Activated T-helper 17 cell treated with anti-CD3 and anti-CD28 coated beads, Interleukin-2, amount 50 U/mL, for 72 hours (primary cell): ENCODE results near the gene CELSR1. TPM values are rescaled to one million over a fixed set of nuclear protein-coding genes. Genes with fewer than 3 reads are reported as not detected.
"Not testable (repeated sequence)": the region's sequence is repeated elsewhere in the genome, so short reads cannot be mapped to it uniquely, and the experiment has no call there.

Experiments used
- ATAC-seq: fragments of 150-1000 bp; cut with Tn5 transposase; replicated peaks from 2 replicates; pipeline ENCODE4 v1.10.0; 2021; ENCODE audit warnings: mild to moderate bottlenecking, moderate library complexity
- H3K27ac Mint-ChIP-seq: one replicate; pipeline ENCODE4 v1.8.0; 2022; ENCODE audit warnings: mixed read lengths
- H3K27me3 Mint-ChIP-seq: one replicate; pipeline ENCODE4 v1.8.0; 2022; ENCODE audit warnings: mixed read lengths
- H3K36me3 Mint-ChIP-seq: one replicate; pipeline ENCODE4 v1.8.0; 2022; ENCODE audit warnings: low read depth, mild to moderate bottlenecking, mixed read lengths
- H3K4me1 Mint-ChIP-seq: one replicate; pipeline ENCODE4 v1.8.0; 2022; ENCODE audit warnings: mixed read lengths
- H3K4me3 Mint-ChIP-seq: one replicate; pipeline ENCODE4 v1.8.0; 2022; ENCODE audit warnings: mild to moderate bottlenecking, mixed read lengths
- H3K9me3 Mint-ChIP-seq: one replicate; pipeline ENCODE4 v1.8.0; 2022; ENCODE audit warnings: mixed read lengths
- total RNA-seq, 2 donors: library from RNA; stranded (reverse); gene quantifications; one replicate each; pipeline ENCODE4 v1.2.3, GENCODE V29; 2022

The CELSR1 gene
- total RNA-seq, 2 donors from 2014 or later = 0.32 to 0.48 TPM

GRCh38 chr22:46483353-46483752, 54.1 kb downstream of the CELSR1 start:
- ATAC-seq = peak; percentile 53
- peaks cover 9% of the 10 kb centered on the region for H3K4me1 Mint-ChIP-seq
- H3K4me3 Mint-ChIP-seq = no peak overlapping the region
- no peak overlapping the region for H3K27ac Mint-ChIP-seq
- H3K36me3 Mint-ChIP-seq = no peaks in the 10 kb centered on the region
- H3K9me3 Mint-ChIP-seq = no peaks in the 10 kb centered on the region
- peaks cover 5% of the 10 kb centered on the region for H3K27me3 Mint-ChIP-seq

- Mint-ChIP-seq H3K27ac (no peak overlapping the region), H3K4me3 (no peak overlapping the region), H3K27me3 (peaks cover 5% of the 10 kb centered on the region), H3K36me3 (no peaks in the 10 kb centered on the region), H3K4me1 (peaks cover 9% of the 10 kb centered on the region), H3K9me3 (no peaks in the 10 kb centered on the region)
- no peak for ATAC-seq
These were observed 55.3 kb downstream of the CELSR1 start for GRCh38 chr22:46482056-46482675.

GRCh38 chr22:46481386-46481785, 56.0 kb downstream of the CELSR1 start:
- Mint-ChIP-seq H3K27me3 (peaks cover 5% of the 10 kb centered on the region), H3K9me3 (no peaks in the 10 kb centered on the region), H3K27ac (no peak overlapping the region), H3K4me3 (no peak overlapping the region), H3K4me1 (peaks cover 9% of the 10 kb centered on the region), H3K36me3 (no peaks in the 10 kb centered on the region)
- ATAC-seq = no peak

- no peaks in the 10 kb centered on the region for H3K9me3 Mint-ChIP-seq
- ATAC-seq = no peak
- no peaks in the 10 kb centered on the region for H3K36me3 Mint-ChIP-seq
- H3K4me1 Mint-ChIP-seq = peaks cover 9% of the 10 kb centered on the region
- H3K4me3 Mint-ChIP-seq = no peak overlapping the region
- H3K27me3 Mint-ChIP-seq = peaks cover 10% of the 10 kb centered on the region
- H3K27ac Mint-ChIP-seq = no peak overlapping the region
These were observed 57.0 kb downstream of the CELSR1 start for GRCh38 chr22:46480396-46480795.

- H3K4me3 Mint-ChIP-seq = no peak overlapping the region
- H3K27ac Mint-ChIP-seq = no peak overlapping the region
- H3K9me3 Mint-ChIP-seq = no peaks in the 10 kb centered on the region
- no peaks in the 10 kb centered on the region for H3K36me3 Mint-ChIP-seq
- H3K27me3 Mint-ChIP-seq = peaks cover 16% of the 10 kb centered on the region
- no peak for ATAC-seq
- peaks cover 9% of the 10 kb centered on the region for H3K4me1 Mint-ChIP-seq
These were observed 58.4 kb downstream of the CELSR1 start for GRCh38 chr22:46479046-46479445.

- Mint-ChIP-seq H3K9me3 (no peaks in the 10 kb centered on the region), H3K4me3 (no peak overlapping the region), H3K36me3 (no peaks in the 10 kb centered on the region), H3K4me1 (peaks cover 5% of the 10 kb centered on the region), H3K27me3 (peaks cover 16% of the 10 kb centered on the region), H3K27ac (no peak overlapping the region)
- ATAC-seq = no peak
These were observed 59.3 kb downstream of the CELSR1 start for GRCh38 chr22:46478083-46478551.

GRCh38 chr22:46476547-46476941, 60.9 kb downstream of the CELSR1 start:
- peaks cover 13% of the 10 kb centered on the region for H3K27me3 Mint-ChIP-seq
- no peaks in the 10 kb centered on the region for H3K36me3 Mint-ChIP-seq
- no peaks in the 10 kb centered on the region for H3K9me3 Mint-ChIP-seq
- H3K27ac Mint-ChIP-seq = no peak overlapping the region
- peaks cover 5% of the 10 kb centered on the region for H3K4me1 Mint-ChIP-seq
- no peak overlapping the region for H3K4me3 Mint-ChIP-seq
- ATAC-seq = peak; percentile 12

GRCh38 chr22:46473896-46474557, 63.4 kb downstream of the CELSR1 start:
- H3K27ac Mint-ChIP-seq = no peak overlapping the region

GRCh38 chr22:46473021-46473779, 64.2 kb downstream of the CELSR1 start:
- H3K4me1 Mint-ChIP-seq = no peaks in the 10 kb centered on the region
- H3K36me3 Mint-ChIP-seq = no peaks in the 10 kb centered on the region
- peaks cover 11% of the 10 kb centered on the region for H3K27me3 Mint-ChIP-seq
- H3K4me3 Mint-ChIP-seq = no peak overlapping the region
- no peaks in the 10 kb centered on the region for H3K9me3 Mint-ChIP-seq
- no peak for ATAC-seq
- no peak overlapping the region for H3K27ac Mint-ChIP-seq

More at GRCh38 chr22:46473896-46474557, 63.4 kb downstream of the CELSR1 start:
- H3K4me1 Mint-ChIP-seq = no peaks in the 10 kb centered on the region
- H3K27me3 Mint-ChIP-seq = peaks cover 12% of the 10 kb centered on the region
- no peak for ATAC-seq
- no peaks in the 10 kb centered on the region for H3K9me3 Mint-ChIP-seq
- H3K36me3 Mint-ChIP-seq = no peaks in the 10 kb centered on the region
- no peak overlapping the region for H3K4me3 Mint-ChIP-seq

GRCh38 chr22:46472722-46473016, 64.8 kb downstream of the CELSR1 start:
- Mint-ChIP-seq H3K27ac (no peak overlapping the region), H3K4me1 (no peaks in the 10 kb centered on the region), H3K27me3 (peaks cover 11% of the 10 kb centered on the region), H3K36me3 (no peaks in the 10 kb centered on the region), H3K4me3 (no peak overlapping the region), H3K9me3 (no peaks in the 10 kb centered on the region)
- no peak for ATAC-seq

GRCh38 chr22:46471901-46472721, 65.3 kb downstream of the CELSR1 start:
- Mint-ChIP-seq H3K9me3 (no peaks in the 10 kb centered on the region), H3K4me1 (no peaks in the 10 kb centered on the region), H3K36me3 (no peaks in the 10 kb centered on the region), H3K4me3 (no peak overlapping the region), H3K27ac (no peak overlapping the region), H3K27me3 (peaks cover 11% of the 10 kb centered on the region)
- no peak for ATAC-seq

- peaks cover 11% of the 10 kb centered on the region for H3K27me3 Mint-ChIP-seq
- not testable (repeated sequence) for H3K27ac Mint-ChIP-seq, H3K9me3 Mint-ChIP-seq, H3K36me3 Mint-ChIP-seq, H3K4me3 Mint-ChIP-seq, ATAC-seq, H3K4me1 Mint-ChIP-seq
These were observed 66.1 kb downstream of the CELSR1 start for GRCh38 chr22:46471330-46471729.

GRCh38 chr22:46469711-46470110, 67.7 kb downstream of the CELSR1 start:
- no peak for ATAC-seq
- Mint-ChIP-seq H3K4me1 (no peaks in the 10 kb centered on the region), H3K27me3 (no peaks in the 10 kb centered on the region)

GRCh38 chr22:46467006-46467405, 70.4 kb downstream of the CELSR1 start:
- no peaks in the 10 kb centered on the region for H3K27me3 Mint-ChIP-seq
- no peak overlapping the region for H3K27ac Mint-ChIP-seq
- H3K4me1 Mint-ChIP-seq = no peaks in the 10 kb centered on the region
- no peak for ATAC-seq
- no peaks in the 10 kb centered on the region for H3K9me3 Mint-ChIP-seq
- H3K36me3 Mint-ChIP-seq = no peaks in the 10 kb centered on the region
- no peak overlapping the region for H3K4me3 Mint-ChIP-seq

More at GRCh38 chr22:46469711-46470110, 67.7 kb downstream of the CELSR1 start:
- Mint-ChIP-seq H3K9me3 (no peaks in the 10 kb centered on the region), H3K27ac (no peak overlapping the region), H3K4me3 (no peak overlapping the region), H3K36me3 (no peaks in the 10 kb centered on the region)
